H1 (cell line): ENCODE data around the gene CSAD. TPM values are rescaled to one million over a fixed set of nuclear protein-coding genes. Genes with fewer than 3 reads are reported as not detected.

Experiments
- ATF3 ChIP-seq: IDR thresholded peaks from 2 replicates; pipeline ENCODE4 v1.6.1; 2011; ENCODE audit warnings: low read depth, mild to moderate bottlenecking, low read length; ENCODE audit not compliant: insufficient read depth
- BCL11A ChIP-seq, 2 experiments: IDR thresholded peaks; one replicate each; pipeline ENCODE4 v1.6.1; 2011; ENCODE audit warnings: low read depth in 2 of 2, low read length in 2 of 2, mild to moderate bottlenecking in 2 of 2
- CTCF ChIP-seq, 3 experiments: IDR thresholded peaks; 1 replicate in 2 of 3; 2 replicates in 1 of 3; pipeline versions ENCODE4 v1.5.1 to v1.6.1; 2011; ENCODE audit warnings: low read length in 3 of 3, mild to moderate bottlenecking in 3 of 3, inconsistent platforms in 2 of 3, low read depth in 1 of 3, moderate library complexity in 1 of 3; ENCODE audit not compliant: insufficient read depth in 1 of 3; ENCODE audit errors: control extremely low read depth in 1 of 3
- EGR1 ChIP-seq: IDR thresholded peaks from 2 replicates; pipeline ENCODE4 v1.6.1; 2011; ENCODE audit warnings: low read depth, low read length, borderline replicate concordance
- GTF2F1 ChIP-seq: IDR thresholded peaks from 2 replicates; pipeline ENCODE4 v1.6.1; 2012; ENCODE audit warnings: low read depth, low read length, improper control_type of control experiment, borderline replicate concordance
- SAP30 ChIP-seq: fragments of 300-600 bp; sonication (generic); IDR thresholded peaks from 2 replicates; pipeline ENCODE4 v1.7.1; 2012; ENCODE audit warnings: low read length, moderate library complexity, mild to moderate bottlenecking, inconsistent platforms; ENCODE audit not compliant: insufficient read depth, insufficient replicate concordance
- SIX5 ChIP-seq: IDR thresholded peaks from 2 replicates; pipeline ENCODE4 v1.6.1; 2011; ENCODE audit warnings: mild to moderate bottlenecking, low read depth, low read length
- TBP ChIP-seq: IDR thresholded peaks from 2 replicates; pipeline ENCODE4 v1.6.1; 2011; ENCODE audit warnings: low read depth, low read length, improper control_type of control experiment
- TCF12 ChIP-seq: IDR thresholded peaks from 2 replicates; pipeline ENCODE4 v1.6.1; 2011; ENCODE audit warnings: low read depth, mild to moderate bottlenecking, low read length
- polyA plus RNA-seq, 7 experiments: library from polyadenylated mRNA; depleted of rRNA in 3 of 7; stranded (reverse) in 5 of 7; unstranded in 2 of 7; fragments of >200 nt in 5 of 7; fragments of 200-250 nt in 2 of 7; gene quantifications; 1 replicate in 5 of 7; 2 replicates in 1 of 7; 4 replicates in 1 of 7; pipeline versions ENCODE4 v1.2.1 to v1.2.3, GENCODE V29; 2011 to 2013; ENCODE audit warnings: missing spikeins in 2 of 7, mixed read lengths in 2 of 7
- total RNA-seq: library from RNA; stranded (reverse); fragmentation: NEBNext Ultra II Directional; extraction: Animal tissue kit (Norgen Biotek cat#: 25700); gene quantifications from 2 replicates; pipeline ENCODE4 v1.2.1, GENCODE V29; 2021

The CSAD gene
- total and polyA plus RNA-seq, 2 of the 8 experiments (the other 6 are each of a cell fraction or from before 2014, with no cell fraction given) = 8.8 to 11.3 TPM

- TF ChIP-seq CTCF (IDR thresholded peaks at IDR 0.05; ENCODE audit: control extremely low read depth in 1 of 3, insufficient read depth in 1 of 3, low read depth in 1 of 3, low read length in 3 of 3) = no peak
- no peak for TF ChIP-seq GTF2F1
- TF ChIP-seq SIX5 = no peak
- TF ChIP-seq ATF3 = no peak
- no peak for TF ChIP-seq SAP30
- no peak for TF ChIP-seq EGR1
- no peak for TF ChIP-seq TCF12
- TF ChIP-seq BCL11A (IDR thresholded peaks at IDR 0.05; ENCODE audit: low read depth in 2 of 2, low read length in 2 of 2) = no peak
- no peak for TF ChIP-seq TBP
- TF ChIP-seq, all 59 proteins: peak for 0
Observed at GRCh38 chr12:53187145-53187899, 6.6 kb upstream of the CSAD start (continued).
